Activated CD4-positive, alpha-beta memory T cell treated with anti-CD3 and anti-CD28 coated beads, Interleukin-2, amount 10 ng/mL, durations not matched to agents 7 days and 5 days (primary cell): Measurements from ENCODE around the gene PDCD1. TPM values are rescaled to one million over a fixed set of nuclear protein-coding genes. Genes with fewer than 3 reads are reported as not detected.
"Not testable (repeated sequence)": the region's sequence is repeated elsewhere in the genome, so short reads cannot be mapped to it uniquely, and the experiment has no call there.

Experiments
- CTCF ChIA-PET: fragments of 350-600 bp; sonication (Branson Sonifier 250); formaldehyde crosslinking; loops from one replicate; lab custom pipeline; 2021; ENCODE audit warnings: antibody characterized with exemption, inconsistent platforms; lab: Charles Lee
- POLR2A ChIA-PET: fragments of 350-600 bp; sonication (Branson Sonifier 250); formaldehyde crosslinking; loops from one replicate; lab custom pipeline; 2021; ENCODE audit warnings: antibody characterized with exemption; lab: Charles Lee
- DNase-seq: peaks from one replicate; pipeline ENCODE4 v3.0.0-alpha.2; 2020
- H3K27ac Mint-ChIP-seq: one replicate; pipeline ENCODE4 v1.8.0; 2021; ENCODE audit warnings: mild to moderate bottlenecking, mixed read lengths
- H3K27me3 Mint-ChIP-seq: one replicate; pipeline ENCODE4 v1.8.0; 2021; ENCODE audit warnings: mixed read lengths
- H3K36me3 Mint-ChIP-seq: one replicate; pipeline ENCODE4 v1.8.0; 2021; ENCODE audit warnings: low read depth, mixed read lengths
- H3K4me1 Mint-ChIP-seq: one replicate; pipeline ENCODE4 v1.8.0; 2021; ENCODE audit warnings: mixed read lengths
- H3K4me3 Mint-ChIP-seq: one replicate; pipeline ENCODE4 v1.8.0; 2021; ENCODE audit warnings: mild to moderate bottlenecking, mixed read lengths
- H3K9me3 Mint-ChIP-seq: one replicate; pipeline ENCODE4 v1.8.0; 2021; ENCODE audit warnings: mixed read lengths
- total RNA-seq, 2 experiments: library from RNA; stranded (reverse); gene quantifications; one replicate each; pipeline ENCODE4 v1.2.3, GENCODE V29; 2021

PDCD1 gene
- total RNA-seq, 2 experiments from 2014 or later, result 17.2 to 17.9 TPM

DNA sequence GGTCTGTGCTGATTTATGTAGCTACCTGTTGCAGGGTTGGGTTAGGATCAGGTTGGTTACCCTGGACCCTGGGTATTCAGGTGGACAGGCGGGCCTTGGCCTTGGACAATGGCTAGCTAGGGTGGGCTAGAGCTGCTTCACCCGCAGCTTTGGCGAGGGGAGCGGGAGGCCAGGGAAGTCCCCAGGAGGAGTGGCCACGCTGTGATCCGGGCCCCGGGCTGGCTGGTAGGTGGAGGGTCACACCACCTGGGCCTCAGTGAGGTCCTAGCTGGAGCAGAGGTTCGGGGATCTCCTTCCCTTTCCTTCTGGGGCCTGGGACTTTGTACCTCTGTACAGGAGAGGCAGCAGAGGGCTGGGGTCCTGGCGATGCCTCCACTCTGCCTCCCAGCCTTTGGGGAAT, 20.6 kb upstream of the PDCD1 start:
- Mint-ChIP-seq H3K36me3 (peaks cover 13% of the 10 kb centered on the region), H3K27ac (no peak overlapping the region), H3K27me3 (no peaks in the 10 kb centered on the region), H3K4me1 (peaks cover 37% of the 10 kb centered on the region), H3K9me3 (no peaks in the 10 kb centered on the region), H3K4me3 (no peak overlapping the region)
- no peak for DNase-seq
- ChIA-PET POLR2A (interaction anchor here (0.6 to 3.0 kb wide), 7 partner anchors 45 to 192 kb away, joined by 3 to 17 read pairs (median 4); partner anchors contain the start of genes D2HGDH, DTYMK and ING5), CTCF (interaction anchor here (0.9 to 3.7 kb wide), 16 partner anchors 11 to 241 kb away, joined by 3 to 40 read pairs (median 4); partner anchors contain the start of genes ATG4B, D2HGDH, DTYMK and ING5)

DNA sequence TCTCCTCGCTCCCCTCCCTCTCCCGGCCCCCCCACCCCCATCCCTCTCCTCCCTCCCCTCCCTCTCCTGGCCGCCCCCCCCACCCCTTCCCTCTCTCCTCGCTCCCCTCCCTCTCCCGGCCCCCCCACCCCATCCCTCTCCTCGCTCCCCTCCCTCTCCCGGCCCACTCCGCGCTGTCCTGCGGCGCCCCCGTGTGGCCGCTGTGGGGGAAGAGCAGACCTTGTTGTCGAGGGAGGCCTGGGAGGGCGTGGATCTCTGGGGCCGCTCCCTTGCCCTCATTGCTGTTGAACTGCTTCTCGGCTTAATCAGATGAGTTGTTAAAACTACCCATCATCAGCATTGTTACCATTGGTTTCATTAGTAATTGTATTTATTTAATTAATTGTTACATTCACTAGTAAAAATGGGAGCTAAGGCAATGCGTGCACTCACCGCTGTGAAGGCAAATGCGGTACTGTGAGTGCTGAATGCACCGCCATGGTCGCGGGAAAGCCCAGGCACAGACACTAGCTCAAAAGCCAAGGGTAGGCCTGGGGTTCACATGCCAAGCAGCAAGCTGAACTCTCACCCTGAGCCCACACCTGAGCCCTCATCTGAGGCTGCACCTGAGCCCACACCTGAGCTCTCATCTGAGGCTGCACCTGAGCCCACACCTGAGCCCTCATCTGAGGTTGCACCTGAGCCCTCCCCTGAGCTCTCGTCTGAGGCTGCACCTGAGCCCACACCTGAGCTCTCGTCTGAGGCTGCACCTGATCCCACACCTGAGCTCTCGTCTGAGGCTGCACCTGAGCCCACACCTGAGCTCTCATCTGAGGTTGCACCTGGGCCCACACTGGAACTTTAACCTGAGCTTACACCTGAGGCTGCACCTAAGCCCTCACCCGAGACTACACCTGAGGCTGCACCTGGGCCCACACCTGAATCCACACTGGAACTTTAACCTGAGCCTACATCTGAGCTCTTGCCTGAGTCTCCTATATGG, 19.6 kb upstream of the PDCD1 start:
- CTCF ChIA-PET, result interaction anchor here (0.7 to 3.7 kb wide), 27 partner anchors 10 to 575 kb away, joined by 3 to 40 read pairs (median 4); partner anchors contain the start of genes ATG4B, D2HGDH, DTYMK and ING5
- DNase-seq, result peak; percentile 82
- POLR2A ChIA-PET, result interaction anchor here (1.0 to 3.0 kb wide), 5 partner anchors 46 to 191 kb away, joined by 3 to 17 read pairs (median 10); partner anchors contain the start of genes D2HGDH, DTYMK and ING5
- peaks cover 37% of the 10 kb centered on the region for H3K4me1 Mint-ChIP-seq
- no peak overlapping the region for H3K4me3 Mint-ChIP-seq
- no peak overlapping the region for H3K27ac Mint-ChIP-seq
- no peaks in the 10 kb centered on the region for H3K9me3 Mint-ChIP-seq
- peaks cover 9% of the 10 kb centered on the region for H3K36me3 Mint-ChIP-seq
- H3K27me3 Mint-ChIP-seq, result no peaks in the 10 kb centered on the region

DNA sequence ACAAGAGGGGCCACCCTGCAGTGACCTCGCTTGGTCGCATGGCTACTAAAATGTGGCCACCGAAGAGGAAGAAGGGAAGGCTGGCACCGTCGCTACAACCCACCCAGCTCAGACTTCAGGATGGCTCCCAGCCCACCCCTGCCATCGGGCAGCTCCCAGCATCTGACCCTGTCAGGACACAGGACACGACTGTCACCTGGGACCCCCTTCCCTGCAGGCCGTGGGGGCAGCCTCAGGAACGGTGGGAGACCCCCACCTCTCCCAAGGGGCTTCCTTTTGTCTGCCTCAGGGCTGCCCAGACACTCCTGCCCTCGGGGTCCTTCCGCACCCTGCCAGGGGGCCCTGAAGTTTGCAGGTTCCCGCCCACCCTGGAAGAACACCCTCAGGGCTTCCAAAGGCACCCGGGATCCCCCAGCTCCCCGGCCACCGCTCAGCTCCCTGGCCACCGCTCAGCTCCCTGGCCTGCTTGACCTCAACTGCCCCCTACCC, 18.5 kb upstream of the PDCD1 start:
- peaks cover 3% of the 10 kb centered on the region for H3K36me3 Mint-ChIP-seq
- POLR2A ChIA-PET, result interaction anchor here (3.0 kb wide), 1 partner anchor 143 kb away, joined by 10 read pairs; the partner anchor contains the start of gene D2HGDH
- H3K4me3 Mint-ChIP-seq, result no peak overlapping the region
- CTCF ChIA-PET, result interaction anchor here (0.6 to 3.7 kb wide), 3 partner anchors 74 to 854 kb away, joined by 3 to 40 read pairs (median 5); partner anchors contain the start of gene ING5
- H3K4me1 Mint-ChIP-seq, result peaks cover 27% of the 10 kb centered on the region
- H3K9me3 Mint-ChIP-seq, result no peaks in the 10 kb centered on the region
- H3K27me3 Mint-ChIP-seq, result no peaks in the 10 kb centered on the region
- DNase-seq, result no peak
- no peak overlapping the region for H3K27ac Mint-ChIP-seq

DNA sequence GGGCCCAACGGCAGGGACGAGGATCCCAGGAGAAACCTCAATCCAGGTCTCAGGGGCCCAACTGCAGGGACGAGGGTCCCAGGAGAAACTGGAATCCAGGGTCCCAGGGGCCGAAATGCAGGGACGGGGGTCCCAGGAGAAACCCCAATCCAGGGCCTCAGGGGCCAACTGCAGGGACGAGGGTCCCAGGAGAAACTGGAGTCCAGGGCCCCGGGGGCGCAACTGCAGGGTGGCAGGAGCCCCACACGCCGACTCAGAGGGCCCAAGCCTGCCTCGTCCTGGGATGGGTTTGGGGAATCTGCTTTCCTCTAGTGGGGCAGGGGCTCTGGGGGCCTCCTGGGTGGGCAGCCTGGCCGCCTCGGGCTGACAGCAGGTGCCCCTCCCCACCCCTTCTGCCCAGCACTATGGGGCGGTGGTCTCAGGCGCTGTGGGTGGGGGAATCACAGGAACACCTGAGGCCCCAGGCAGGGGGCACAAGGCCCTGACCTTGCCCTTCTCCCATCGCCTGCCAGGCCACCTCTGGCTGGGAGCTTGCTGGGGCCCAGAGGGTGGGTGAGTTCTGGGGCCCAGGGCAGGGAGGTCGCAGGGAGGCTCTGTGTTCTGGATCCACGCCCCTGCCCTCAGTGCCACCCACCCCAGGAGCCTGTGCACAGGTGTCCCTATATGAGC, 18.0 kb upstream of the PDCD1 start:
- ChIA-PET CTCF (interaction anchor here (0.6 to 3.7 kb wide), 4 partner anchors 73 to 853 kb away, joined by 3 to 40 read pairs (median 4); partner anchors contain the start of gene ING5), POLR2A (interaction anchor here (3.0 kb wide), 1 partner anchor 142 kb away, joined by 10 read pairs; the partner anchor contains the start of gene D2HGDH)
- no peaks in the 10 kb centered on the region for H3K27me3 Mint-ChIP-seq
- no peak overlapping the region for H3K27ac Mint-ChIP-seq
- no peak overlapping the region for H3K4me3 Mint-ChIP-seq
- peaks cover 2% of the 10 kb centered on the region for H3K36me3 Mint-ChIP-seq
- DNase-seq, result no peak
- H3K9me3 Mint-ChIP-seq, result no peaks in the 10 kb centered on the region
- peaks cover 21% of the 10 kb centered on the region for H3K4me1 Mint-ChIP-seq

GRCh38 chr2:241875754-241876527, 17.2 kb upstream of the PDCD1 start:
- H3K27ac Mint-ChIP-seq, POLR2A ChIA-PET, H3K4me3 Mint-ChIP-seq, H3K9me3 Mint-ChIP-seq, H3K36me3 Mint-ChIP-seq, H3K27me3 Mint-ChIP-seq: not testable (repeated sequence)
- CTCF ChIA-PET, result interaction anchor here (0.6 to 0.9 kb wide), 2 partner anchors 89 to 174 kb away, joined by 3 read pairs; partner anchors contain the start of gene ING5
- peaks cover 20% of the 10 kb centered on the region for H3K4me1 Mint-ChIP-seq
- peak; percentile 51 for DNase-seq

GRCh38 chr2:241874277-241874925, 15.7 kb upstream of the PDCD1 start:
- H3K27ac Mint-ChIP-seq, result no peak overlapping the region
- no peak for DNase-seq
- H3K4me1 Mint-ChIP-seq, result peaks cover 11% of the 10 kb centered on the region
- POLR2A ChIA-PET, result no interaction called here
- no peak overlapping the region for H3K4me3 Mint-ChIP-seq
- H3K9me3 Mint-ChIP-seq, result no peaks in the 10 kb centered on the region
- peaks cover 3% of the 10 kb centered on the region for H3K27me3 Mint-ChIP-seq
- CTCF ChIA-PET, result interaction anchor here (1.1 kb wide), 1 partner anchor 186 kb away, joined by 3 read pairs; no protein-coding TSS in a partner anchor
- no peaks in the 10 kb centered on the region for H3K36me3 Mint-ChIP-seq

DNA sequence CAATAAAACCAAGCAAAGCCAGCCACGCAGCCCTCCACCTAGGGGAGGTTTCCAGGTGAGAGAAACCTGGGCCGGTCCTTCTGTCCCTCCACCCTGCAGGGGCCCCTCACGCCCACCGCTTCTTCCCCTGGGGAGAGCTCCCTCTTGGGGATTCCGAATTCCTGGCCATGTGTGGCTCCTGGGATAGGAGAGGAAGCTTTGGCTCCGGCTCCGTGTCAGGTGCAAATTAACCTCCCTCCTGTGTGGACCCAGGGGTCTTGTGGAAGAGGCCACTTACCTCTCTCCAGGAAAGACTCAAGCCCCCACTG, 15.1 kb upstream of the PDCD1 start:
- H3K27ac Mint-ChIP-seq, result no peak overlapping the region
- ChIA-PET CTCF (interaction anchor here (1.0 to 1.1 kb wide), 2 partner anchors 172 to 186 kb away, joined by 3 read pairs; partner anchors contain the start of gene ING5), POLR2A (no interaction called here)
- H3K9me3 Mint-ChIP-seq, result no peaks in the 10 kb centered on the region
- H3K4me1 Mint-ChIP-seq, result peaks cover 17% of the 10 kb centered on the region
- no peak overlapping the region for H3K4me3 Mint-ChIP-seq
- DNase-seq, result no peak
- H3K27me3 Mint-ChIP-seq, result peaks cover 3% of the 10 kb centered on the region
- H3K36me3 Mint-ChIP-seq, result no peaks in the 10 kb centered on the region

GRCh38 chr2:241873081-241873802, 14.5 kb upstream of the PDCD1 start:
- POLR2A ChIA-PET, result no interaction called here
- no peak for DNase-seq
- Mint-ChIP-seq H3K9me3 (no peaks in the 10 kb centered on the region), H3K27ac (no peak overlapping the region), H3K4me1 (peaks cover 21% of the 10 kb centered on the region), H3K36me3 (no peaks in the 10 kb centered on the region), H3K27me3 (peaks cover 5% of the 10 kb centered on the region), H3K4me3 (no peak overlapping the region)
- CTCF ChIA-PET, result interaction anchor here (1.0 to 1.1 kb wide), 2 partner anchors 172 to 185 kb away, joined by 3 read pairs; partner anchors contain the start of gene ING5

DNA sequence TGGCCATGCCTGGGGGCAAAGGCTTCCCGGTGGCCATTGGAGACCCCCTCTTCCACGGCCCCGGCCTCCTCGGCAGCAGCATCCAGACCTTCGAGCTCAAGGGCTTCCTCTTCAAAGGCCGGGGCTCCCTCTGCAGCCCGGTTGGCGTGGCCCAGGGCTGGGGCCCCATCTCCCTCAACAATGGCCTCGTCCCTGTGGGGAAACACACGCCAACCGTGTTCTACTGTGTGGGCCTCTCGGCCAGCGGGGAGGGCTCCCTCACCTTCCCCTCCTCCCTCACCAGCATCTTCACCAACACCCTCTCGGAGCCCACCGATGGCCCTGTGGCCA, 13.6 kb upstream of the PDCD1 start:
- CTCF ChIA-PET, result no interaction called here
- DNase-seq, result no peak
- Mint-ChIP-seq H3K4me1 (peaks cover 29% of the 10 kb centered on the region), H3K9me3 (no peaks in the 10 kb centered on the region), H3K4me3 (no peak overlapping the region), H3K36me3 (no peaks in the 10 kb centered on the region), H3K27me3 (peaks cover 5% of the 10 kb centered on the region), H3K27ac (no peak overlapping the region)
- POLR2A ChIA-PET, result no interaction called here

DNA sequence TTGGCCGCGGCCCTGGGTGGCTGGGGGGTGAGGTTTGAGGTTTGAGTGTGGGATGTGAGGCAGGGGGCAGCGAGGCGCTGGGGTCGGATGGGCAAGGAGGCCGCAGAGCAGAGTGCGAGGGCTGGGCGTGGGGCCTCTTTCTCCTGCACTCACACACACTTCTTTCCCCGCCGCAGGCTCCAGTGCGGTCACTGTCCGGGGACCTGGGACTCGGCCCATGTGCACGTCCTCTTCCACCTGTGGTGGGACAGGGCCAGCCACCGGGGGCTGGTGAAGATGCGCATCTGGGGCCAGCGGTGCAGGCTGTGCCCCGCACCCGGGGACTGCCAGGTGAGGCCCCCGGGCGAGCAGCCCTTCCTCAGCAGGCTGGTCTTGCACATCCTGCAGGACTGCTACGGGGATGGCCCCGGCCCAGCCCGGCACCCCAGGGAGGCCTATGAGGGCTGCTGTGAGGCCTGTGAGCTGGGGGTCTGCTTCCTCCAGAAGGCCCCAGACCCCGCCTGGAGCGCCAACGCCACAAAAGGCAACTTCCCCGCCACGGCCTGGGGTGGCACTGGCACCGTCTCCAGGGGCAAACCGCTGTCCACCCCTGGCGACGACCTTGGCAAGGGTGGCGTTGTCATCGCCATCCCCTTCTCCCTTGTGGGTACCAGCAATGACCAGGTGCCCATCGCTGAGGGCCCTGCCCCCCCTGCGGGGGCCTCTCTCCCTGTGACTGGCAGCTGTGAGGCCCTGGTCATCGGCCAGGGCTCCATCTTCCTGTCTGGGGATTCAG, 13.0 kb upstream of the PDCD1 start:
- CTCF ChIA-PET, result no interaction called here
- no peaks in the 10 kb centered on the region for H3K9me3 Mint-ChIP-seq
- POLR2A ChIA-PET, result no interaction called here

More for the DNA sequence above, 13.0 kb upstream of the PDCD1 start:
- Mint-ChIP-seq H3K36me3 (no peaks in the 10 kb centered on the region), H3K27me3 (peaks cover 5% of the 10 kb centered on the region), H3K4me1 (peaks cover 35% of the 10 kb centered on the region), H3K27ac (no peak overlapping the region), H3K4me3 (no peak overlapping the region)
- no peak for DNase-seq
